ENCODE measurements around the gene WIPF2. TPM values are rescaled to one million over a fixed set of nuclear protein-coding genes. Genes with fewer than 3 reads are reported as not detected.

WIPF2 gene
- total RNA-seq, 1 experiment from 2014 or later: 23.0 TPM

DNA sequence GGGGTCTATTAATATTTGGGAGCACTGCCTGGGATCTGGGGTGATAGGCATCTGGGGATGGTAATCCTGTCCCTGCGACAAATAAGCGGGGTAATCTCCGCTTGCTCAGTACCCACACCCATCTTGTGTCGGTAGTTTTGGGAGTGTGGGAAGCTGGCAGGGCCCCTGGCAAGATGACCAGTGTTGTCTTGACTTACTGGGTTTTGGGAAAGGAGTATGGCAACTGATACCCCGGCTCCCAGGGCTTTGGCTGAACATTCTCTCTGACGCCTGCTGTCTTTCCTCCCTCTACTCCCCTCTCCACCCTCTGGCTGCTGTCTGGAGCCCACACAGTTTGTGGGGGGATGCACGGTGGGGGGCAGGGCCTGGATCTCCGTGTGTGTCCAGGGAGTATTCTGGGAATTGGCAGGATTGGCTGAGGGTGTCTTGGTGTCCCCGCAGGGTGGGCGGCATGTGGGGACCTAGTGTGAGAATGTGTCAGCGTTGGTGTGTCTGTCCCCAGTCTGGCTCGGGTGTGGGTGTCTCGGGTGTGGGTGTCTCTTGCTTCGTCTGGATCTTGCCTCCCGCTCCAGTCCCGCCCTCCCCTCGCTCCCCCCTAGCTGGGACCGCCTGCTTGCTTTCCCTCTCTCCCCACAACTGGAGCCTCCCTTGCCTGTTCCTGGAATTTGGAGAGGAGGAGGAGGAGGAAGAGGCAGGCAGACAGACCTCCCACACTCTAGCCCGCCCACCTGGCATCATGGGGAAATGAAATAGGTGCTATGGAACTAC, 101.8 kb downstream of the WIPF2 start:
- no peak overlapping the region for H3K27ac Mint-ChIP-seq
- peaks cover 19% of the 10 kb centered on the region for H3K27me3 Mint-ChIP-seq (ENCODE audit: low read depth)
- ChIA-PET CTCF (interaction anchor here (3.4 kb wide), 1 partner anchor 33 kb away, joined by 15 read pairs; no protein-coding TSS in a partner anchor), POLR2A (no interaction called here)
- H3K4me1 Mint-ChIP-seq: peaks cover 60% of the 10 kb centered on the region
- no peak for TF ChIP-seq ZBTB21 (CRISPR knock-in tag; IDR thresholded peaks at IDR 0.05; ENCODE audit: borderline replicate concordance)
- TF ChIP-seq ELF4 (CRISPR knock-in tag; IDR thresholded peaks at IDR 0.05; ENCODE audit: low read depth): no peak
- no peak for DNase-seq (ENCODE audit: low spot score)
- no peak overlapping the region for H3K4me3 Mint-ChIP-seq
- no peaks in the 10 kb centered on the region for H3K36me3 Mint-ChIP-seq
- no peak for ATAC-seq
- no peaks in the 10 kb centered on the region for H3K9me3 Mint-ChIP-seq

DNA sequence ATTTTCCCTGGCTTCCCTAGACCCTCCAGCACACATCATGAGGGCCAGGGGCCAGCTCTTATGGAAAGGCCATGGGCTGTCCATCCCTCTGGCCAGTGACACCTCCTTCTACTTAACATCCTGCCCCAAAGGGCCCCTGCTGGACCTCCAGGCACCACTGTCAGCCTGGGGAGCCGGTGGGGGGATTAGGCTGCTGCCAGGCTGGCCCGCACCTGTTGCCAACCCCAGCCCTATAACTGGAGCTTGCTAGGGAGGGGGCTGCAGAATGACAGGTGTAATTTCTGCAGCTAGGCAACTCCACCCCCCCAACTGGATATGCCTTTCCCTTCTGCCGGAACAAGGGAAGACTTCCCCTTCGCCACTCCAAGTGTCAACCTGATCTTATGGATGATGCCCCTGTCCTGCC, 102.4 kb downstream of the WIPF2 start:
- DNase-seq (ENCODE audit: low spot score) (no peak), ATAC-seq (no peak)
- no peaks in the 10 kb centered on the region for H3K9me3 Mint-ChIP-seq
- H3K4me1 Mint-ChIP-seq: peaks cover 59% of the 10 kb centered on the region
- no peaks in the 10 kb centered on the region for H3K36me3 Mint-ChIP-seq
- POLR2A ChIA-PET: no interaction called here
- no peak overlapping the region for H3K4me3 Mint-ChIP-seq
- peaks cover 13% of the 10 kb centered on the region for H3K27me3 Mint-ChIP-seq (ENCODE audit: low read depth)
- H3K27ac Mint-ChIP-seq: no peak overlapping the region
- CTCF ChIA-PET: interaction anchor here (3.4 kb wide), 1 partner anchor 33 kb away, joined by 15 read pairs; no protein-coding TSS in a partner anchor
- TF ChIP-seq, protein P1, sequence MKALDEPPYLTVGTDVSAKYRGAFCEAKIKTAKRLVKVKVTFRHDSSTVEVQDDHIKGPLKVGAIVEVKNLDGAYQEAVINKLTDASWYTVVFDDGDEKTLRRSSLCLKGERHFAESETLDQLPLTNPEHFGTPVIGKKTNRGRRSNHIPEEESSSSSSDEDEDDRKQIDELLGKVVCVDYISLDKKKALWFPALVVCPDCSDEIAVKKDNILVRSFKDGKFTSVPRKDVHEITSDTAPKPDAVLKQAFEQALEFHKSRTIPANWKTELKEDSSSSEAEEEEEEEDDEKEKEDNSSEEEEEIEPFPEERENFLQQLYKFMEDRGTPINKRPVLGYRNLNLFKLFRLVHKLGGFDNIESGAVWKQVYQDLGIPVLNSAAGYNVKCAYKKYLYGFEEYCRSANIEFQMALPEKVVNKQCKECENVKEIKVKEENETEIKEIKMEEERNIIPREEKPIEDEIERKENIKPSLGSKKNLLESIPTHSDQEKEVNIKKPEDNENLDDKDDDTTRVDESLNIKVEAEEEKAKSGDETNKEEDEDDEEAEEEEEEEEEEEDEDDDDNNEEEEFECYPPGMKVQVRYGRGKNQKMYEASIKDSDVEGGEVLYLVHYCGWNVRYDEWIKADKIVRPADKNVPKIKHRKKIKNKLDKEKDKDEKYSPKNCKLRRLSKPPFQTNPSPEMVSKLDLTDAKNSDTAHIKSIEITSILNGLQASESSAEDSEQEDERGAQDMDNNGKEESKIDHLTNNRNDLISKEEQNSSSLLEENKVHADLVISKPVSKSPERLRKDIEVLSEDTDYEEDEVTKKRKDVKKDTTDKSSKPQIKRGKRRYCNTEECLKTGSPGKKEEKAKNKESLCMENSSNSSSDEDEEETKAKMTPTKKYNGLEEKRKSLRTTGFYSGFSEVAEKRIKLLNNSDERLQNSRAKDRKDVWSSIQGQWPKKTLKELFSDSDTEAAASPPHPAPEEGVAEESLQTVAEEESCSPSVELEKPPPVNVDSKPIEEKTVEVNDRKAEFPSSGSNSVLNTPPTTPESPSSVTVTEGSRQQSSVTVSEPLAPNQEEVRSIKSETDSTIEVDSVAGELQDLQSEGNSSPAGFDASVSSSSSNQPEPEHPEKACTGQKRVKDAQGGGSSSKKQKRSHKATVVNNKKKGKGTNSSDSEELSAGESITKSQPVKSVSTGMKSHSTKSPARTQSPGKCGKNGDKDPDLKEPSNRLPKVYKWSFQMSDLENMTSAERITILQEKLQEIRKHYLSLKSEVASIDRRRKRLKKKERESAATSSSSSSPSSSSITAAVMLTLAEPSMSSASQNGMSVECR (CRISPR knock-in tag; IDR thresholded peaks at IDR 0.05; ENCODE audit: borderline replicate concordance): no peak
- TF ChIP-seq ZNF423 (CRISPR knock-in tag; IDR thresholded peaks at IDR 0.05) (no peak), TP53 (CRISPR knock-in tag; IDR thresholded peaks at IDR 0.05) (no peak), NR3C1 (CRISPR knock-in tag; conservative IDR thresholded peaks at IDR 0.05; ENCODE audit: low read depth) (no peak), MXD4 (CRISPR knock-in tag; IDR thresholded peaks at IDR 0.05; ENCODE audit: borderline replicate concordance) (no peak), IRF2 (CRISPR knock-in tag; IDR thresholded peaks at IDR 0.05; ENCODE audit: borderline replicate concordance, low read depth) (no peak), NFATC4 (CRISPR knock-in tag; IDR thresholded peaks at IDR 0.05) (no peak), ZNF396 (CRISPR knock-in tag; IDR thresholded peaks at IDR 0.05; ENCODE audit: borderline replicate concordance) (no peak)
- TF ChIP-seq, protein P2, sequence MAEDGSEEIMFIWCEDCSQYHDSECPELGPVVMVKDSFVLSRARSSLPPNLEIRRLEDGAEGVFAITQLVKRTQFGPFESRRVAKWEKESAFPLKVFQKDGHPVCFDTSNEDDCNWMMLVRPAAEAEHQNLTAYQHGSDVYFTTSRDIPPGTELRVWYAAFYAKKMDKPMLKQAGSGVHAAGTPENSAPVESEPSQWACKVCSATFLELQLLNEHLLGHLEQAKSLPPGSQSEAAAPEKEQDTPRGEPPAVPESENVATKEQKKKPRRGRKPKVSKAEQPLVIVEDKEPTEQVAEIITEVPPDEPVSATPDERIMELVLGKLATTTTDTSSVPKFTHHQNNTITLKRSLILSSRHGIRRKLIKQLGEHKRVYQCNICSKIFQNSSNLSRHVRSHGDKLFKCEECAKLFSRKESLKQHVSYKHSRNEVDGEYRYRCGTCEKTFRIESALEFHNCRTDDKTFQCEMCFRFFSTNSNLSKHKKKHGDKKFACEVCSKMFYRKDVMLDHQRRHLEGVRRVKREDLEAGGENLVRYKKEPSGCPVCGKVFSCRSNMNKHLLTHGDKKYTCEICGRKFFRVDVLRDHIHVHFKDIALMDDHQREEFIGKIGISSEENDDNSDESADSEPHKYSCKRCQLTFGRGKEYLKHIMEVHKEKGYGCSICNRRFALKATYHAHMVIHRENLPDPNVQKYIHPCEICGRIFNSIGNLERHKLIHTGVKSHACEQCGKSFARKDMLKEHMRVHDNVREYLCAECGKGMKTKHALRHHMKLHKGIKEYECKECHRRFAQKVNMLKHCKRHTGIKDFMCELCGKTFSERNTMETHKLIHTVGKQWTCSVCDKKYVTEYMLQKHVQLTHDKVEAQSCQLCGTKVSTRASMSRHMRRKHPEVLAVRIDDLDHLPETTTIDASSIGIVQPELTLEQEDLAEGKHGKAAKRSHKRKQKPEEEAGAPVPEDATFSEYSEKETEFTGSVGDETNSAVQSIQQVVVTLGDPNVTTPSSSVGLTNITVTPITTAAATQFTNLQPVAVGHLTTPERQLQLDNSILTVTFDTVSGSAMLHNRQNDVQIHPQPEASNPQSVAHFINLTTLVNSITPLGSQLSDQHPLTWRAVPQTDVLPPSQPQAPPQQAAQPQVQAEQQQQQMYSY (CRISPR knock-in tag; IDR thresholded peaks at IDR 0.05): no peak
- TF ChIP-seq, protein P3, sequence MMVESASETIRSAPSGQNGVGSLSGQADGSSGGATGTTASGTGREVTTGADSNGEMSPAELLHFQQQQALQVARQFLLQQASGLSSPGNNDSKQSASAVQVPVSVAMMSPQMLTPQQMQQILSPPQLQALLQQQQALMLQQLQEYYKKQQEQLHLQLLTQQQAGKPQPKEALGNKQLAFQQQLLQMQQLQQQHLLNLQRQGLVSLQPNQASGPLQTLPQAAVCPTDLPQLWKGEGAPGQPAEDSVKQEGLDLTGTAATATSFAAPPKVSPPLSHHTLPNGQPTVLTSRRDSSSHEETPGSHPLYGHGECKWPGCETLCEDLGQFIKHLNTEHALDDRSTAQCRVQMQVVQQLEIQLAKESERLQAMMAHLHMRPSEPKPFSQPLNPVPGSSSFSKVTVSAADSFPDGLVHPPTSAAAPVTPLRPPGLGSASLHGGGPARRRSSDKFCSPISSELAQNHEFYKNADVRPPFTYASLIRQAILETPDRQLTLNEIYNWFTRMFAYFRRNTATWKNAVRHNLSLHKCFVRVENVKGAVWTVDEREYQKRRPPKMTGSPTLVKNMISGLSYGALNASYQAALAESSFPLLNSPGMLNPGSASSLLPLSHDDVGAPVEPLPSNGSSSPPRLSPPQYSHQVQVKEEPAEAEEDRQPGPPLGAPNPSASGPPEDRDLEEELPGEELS (CRISPR knock-in tag; IDR thresholded peaks at IDR 0.05): no peak
- TF ChIP-seq, protein P4, sequence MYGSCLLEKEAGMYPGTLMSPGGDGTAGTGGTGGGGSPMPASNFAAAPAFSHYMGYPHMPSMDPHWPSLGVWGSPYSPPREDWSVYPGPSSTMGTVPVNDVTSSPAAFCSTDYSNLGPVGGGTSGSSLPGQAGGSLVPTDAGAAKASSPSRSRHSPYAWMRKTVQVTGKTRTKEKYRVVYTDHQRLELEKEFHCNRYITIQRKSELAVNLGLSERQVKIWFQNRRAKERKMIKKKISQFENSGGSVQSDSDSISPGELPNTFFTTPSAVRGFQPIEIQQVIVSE (CRISPR knock-in tag; IDR thresholded peaks at IDR 0.05; ENCODE audit: borderline replicate concordance): no peak
- TF ChIP-seq, protein P5, sequence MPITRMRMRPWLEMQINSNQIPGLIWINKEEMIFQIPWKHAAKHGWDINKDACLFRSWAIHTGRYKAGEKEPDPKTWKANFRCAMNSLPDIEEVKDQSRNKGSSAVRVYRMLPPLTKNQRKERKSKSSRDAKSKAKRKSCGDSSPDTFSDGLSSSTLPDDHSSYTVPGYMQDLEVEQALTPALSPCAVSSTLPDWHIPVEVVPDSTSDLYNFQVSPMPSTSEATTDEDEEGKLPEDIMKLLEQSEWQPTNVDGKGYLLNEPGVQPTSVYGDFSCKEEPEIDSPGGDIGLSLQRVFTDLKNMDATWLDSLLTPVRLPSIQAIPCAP (CRISPR knock-in tag; IDR thresholded peaks at IDR 0.05): no peak
- TF ChIP-seq, protein P6, sequence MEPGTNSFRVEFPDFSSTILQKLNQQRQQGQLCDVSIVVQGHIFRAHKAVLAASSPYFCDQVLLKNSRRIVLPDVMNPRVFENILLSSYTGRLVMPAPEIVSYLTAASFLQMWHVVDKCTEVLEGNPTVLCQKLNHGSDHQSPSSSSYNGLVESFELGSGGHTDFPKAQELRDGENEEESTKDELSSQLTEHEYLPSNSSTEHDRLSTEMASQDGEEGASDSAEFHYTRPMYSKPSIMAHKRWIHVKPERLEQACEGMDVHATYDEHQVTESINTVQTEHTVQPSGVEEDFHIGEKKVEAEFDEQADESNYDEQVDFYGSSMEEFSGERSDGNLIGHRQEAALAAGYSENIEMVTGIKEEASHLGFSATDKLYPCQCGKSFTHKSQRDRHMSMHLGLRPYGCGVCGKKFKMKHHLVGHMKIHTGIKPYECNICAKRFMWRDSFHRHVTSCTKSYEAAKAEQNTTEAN (CRISPR knock-in tag; IDR thresholded peaks at IDR 0.05): no peak
- TF ChIP-seq, protein P7, sequence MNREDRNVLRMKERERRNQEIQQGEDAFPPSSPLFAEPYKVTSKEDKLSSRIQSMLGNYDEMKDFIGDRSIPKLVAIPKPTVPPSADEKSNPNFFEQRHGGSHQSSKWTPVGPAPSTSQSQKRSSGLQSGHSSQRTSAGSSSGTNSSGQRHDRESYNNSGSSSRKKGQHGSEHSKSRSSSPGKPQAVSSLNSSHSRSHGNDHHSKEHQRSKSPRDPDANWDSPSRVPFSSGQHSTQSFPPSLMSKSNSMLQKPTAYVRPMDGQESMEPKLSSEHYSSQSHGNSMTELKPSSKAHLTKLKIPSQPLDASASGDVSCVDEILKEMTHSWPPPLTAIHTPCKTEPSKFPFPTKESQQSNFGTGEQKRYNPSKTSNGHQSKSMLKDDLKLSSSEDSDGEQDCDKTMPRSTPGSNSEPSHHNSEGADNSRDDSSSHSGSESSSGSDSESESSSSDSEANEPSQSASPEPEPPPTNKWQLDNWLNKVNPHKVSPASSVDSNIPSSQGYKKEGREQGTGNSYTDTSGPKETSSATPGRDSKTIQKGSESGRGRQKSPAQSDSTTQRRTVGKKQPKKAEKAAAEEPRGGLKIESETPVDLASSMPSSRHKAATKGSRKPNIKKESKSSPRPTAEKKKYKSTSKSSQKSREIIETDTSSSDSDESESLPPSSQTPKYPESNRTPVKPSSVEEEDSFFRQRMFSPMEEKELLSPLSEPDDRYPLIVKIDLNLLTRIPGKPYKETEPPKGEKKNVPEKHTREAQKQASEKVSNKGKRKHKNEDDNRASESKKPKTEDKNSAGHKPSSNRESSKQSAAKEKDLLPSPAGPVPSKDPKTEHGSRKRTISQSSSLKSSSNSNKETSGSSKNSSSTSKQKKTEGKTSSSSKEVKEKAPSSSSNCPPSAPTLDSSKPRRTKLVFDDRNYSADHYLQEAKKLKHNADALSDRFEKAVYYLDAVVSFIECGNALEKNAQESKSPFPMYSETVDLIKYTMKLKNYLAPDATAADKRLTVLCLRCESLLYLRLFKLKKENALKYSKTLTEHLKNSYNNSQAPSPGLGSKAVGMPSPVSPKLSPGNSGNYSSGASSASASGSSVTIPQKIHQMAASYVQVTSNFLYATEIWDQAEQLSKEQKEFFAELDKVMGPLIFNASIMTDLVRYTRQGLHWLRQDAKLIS (CRISPR knock-in tag; IDR thresholded peaks at IDR 0.05; ENCODE audit: borderline replicate concordance): no peak

Data from WTC11 (cell line).